SK-N-MC (cell line): ENCODE data around the gene GXYLT2.

Experiments
- EZH2 ChIP-seq: fragments of 200-600 bp; sonication (generic); IDR thresholded peaks from one replicate; pipeline ENCODE4 v1.6.1; 2017; ENCODE audit warnings: antibody characterized with exemption
- FOXP2 ChIP-seq: optimal IDR thresholded peaks from 2 replicates; pipeline ENCODE3; 2011; ENCODE audit warnings: mild to moderate bottlenecking, moderate library complexity; ENCODE audit not compliant: insufficient read depth; ENCODE audit errors: extremely low read length, control extremely low read depth
- POLR2AphosphoS5 ChIP-seq: IDR thresholded peaks from 2 replicates; pipeline ENCODE4 v1.6.1; 2012; ENCODE audit warnings: mild to moderate bottlenecking, low read depth, low read length, borderline replicate concordance

GRCh38 chr3:72973031-72973723, 85.3 kb downstream of the GXYLT2 start:
- TF ChIP-seq EZH2, result no peak
- TF ChIP-seq POLR2AphosphoS5, result no peak
- TF ChIP-seq FOXP2, result no peak
